ENCODE data around the gene SCN8A.

The SCN8A gene

DNA sequence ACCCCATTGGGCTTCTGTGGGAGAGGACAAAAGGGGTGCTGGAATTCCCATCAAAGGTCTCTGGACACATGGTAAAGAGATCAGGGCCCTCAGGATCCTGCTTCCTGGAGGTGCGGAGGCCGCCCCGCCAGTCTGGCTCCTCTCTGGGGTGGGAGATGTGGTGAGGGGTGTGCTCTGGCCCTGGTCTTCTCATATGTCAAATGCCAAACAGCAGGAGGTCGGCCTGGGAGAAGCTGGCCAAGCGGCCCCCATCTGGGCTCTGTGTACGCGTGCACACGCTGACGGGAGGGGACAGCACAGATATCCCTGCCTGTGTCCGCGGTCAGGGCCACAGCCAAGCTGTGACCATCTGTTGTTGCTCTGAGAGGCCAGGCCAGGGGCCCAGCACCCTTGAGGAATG lies 243.4 kb downstream of the SCN8A start:
- no peak for DNase-seq (ENCODE audit: low read depth)

DNA sequence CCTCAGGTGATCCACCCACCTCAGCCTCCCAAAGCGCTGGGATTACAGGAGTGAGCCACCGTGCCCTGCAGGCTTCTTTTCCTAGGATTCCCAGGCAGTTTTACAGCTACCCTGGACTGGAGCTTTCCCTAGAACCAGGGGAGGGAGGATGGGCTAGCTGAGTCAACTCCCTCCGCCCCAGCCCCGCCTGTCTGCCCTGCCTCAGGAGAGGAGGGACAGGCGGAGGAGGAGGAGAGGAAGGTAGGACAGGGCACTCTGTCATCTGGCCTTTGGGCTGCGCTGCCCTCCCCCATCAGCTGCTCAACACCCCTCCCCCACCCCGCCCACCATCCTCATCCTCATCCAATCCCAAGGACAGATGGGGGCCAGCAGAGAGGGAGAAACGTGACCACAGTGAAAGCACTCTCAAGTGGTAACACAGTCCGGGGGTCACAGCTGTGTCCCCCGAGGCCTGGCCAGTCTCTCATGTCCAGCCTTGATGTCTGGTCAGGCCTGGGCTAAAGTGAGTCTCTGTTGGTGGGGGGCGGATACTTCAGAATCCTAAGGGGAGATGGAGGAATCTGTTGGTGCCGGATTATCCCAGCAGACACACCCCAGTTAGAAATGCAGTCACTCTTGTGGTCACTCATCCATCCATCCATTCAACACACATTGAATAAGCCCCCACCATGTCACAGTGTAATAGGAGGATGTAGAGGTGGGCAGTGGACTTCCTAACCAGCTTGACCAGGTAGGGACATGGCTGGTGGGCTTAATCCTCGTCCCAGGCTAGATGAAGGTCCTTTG lies 245.2 kb downstream of the SCN8A start:
- DNase-seq (ENCODE audit: low read depth): no peak

DNA sequence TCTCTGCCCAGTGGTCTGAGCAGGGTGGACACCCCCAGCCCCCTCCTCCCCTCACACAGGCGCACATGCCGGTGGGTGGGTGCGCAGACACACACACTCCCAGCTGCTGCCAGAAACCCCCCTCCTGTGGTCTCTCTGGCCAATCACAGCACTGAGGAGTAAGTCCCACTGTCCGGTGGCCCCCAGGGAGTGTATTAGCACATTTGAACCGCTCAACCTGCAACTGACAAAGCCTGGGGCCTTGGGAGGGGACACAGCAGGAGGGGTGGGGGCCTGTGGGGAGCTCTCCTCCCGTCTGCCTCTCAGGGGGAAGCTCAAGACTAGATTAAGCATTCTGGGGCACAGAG lies 245.8 kb downstream of the SCN8A start:
- DNase-seq (ENCODE audit: low read depth): no peak

DNA sequence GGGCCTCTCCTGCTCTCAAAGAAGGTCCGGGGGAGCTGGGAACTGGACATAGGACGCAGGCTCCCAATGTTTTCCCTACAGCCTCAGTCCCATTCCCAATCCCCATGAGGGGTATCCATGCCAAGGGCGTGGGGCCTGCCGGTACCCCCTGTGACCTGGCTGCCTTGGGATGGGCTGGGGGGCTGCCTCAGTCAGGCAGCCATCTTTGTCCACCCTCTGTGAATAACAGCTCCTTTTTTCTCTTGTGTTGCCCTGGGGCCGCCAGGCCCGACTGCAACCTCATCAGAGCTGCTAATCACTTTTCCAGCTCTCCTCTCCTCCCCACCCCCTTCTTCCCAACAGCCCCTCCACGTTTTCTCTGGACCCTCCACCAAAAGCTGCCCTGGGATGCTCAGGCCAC lies 246.3 kb downstream of the SCN8A start:
- no peak for DNase-seq (ENCODE audit: low read depth)

DNA sequence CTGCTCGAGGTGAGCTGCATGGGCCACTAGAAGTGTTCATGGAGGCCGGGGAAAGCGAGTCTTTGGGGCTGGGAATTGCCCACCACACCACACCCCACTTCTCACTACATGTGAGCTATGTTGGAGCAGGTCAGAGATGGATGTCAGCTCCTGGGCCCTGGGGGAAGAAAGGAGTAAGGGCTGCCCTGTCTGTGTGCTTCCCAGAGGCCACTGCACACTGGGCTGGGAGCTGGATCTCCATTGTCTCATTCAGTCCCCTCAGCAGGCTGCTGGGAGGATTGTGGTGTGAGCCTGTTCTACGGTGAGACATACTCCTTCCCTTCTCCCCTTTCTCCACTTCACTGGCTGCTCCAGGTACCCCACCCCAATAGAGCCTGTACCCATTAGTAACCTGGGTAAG lies 247.0 kb downstream of the SCN8A start:
- DNase-seq (ENCODE audit: low read depth): no peak

DNA sequence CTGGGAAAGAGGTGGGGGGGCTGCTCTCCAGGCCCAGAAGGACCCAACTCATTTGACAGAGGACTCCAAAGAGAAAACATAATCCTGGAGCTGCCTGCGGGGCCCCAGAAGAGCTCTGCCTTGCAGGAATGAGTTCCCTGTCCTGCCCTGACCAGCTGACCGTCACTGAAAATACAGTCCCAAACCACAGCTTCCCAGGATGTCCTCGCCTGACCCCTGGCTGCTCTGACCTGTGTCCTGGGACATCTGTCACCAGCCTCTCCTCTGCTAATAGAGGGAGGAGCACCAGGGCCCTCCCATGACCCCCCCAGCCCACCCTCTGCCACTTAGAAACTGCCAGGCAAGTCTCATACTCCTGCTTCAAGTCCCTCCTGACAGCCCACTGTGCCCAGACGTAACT lies 247.7 kb downstream of the SCN8A start:
- DNase-seq (ENCODE audit: low read depth): no peak

DNA sequence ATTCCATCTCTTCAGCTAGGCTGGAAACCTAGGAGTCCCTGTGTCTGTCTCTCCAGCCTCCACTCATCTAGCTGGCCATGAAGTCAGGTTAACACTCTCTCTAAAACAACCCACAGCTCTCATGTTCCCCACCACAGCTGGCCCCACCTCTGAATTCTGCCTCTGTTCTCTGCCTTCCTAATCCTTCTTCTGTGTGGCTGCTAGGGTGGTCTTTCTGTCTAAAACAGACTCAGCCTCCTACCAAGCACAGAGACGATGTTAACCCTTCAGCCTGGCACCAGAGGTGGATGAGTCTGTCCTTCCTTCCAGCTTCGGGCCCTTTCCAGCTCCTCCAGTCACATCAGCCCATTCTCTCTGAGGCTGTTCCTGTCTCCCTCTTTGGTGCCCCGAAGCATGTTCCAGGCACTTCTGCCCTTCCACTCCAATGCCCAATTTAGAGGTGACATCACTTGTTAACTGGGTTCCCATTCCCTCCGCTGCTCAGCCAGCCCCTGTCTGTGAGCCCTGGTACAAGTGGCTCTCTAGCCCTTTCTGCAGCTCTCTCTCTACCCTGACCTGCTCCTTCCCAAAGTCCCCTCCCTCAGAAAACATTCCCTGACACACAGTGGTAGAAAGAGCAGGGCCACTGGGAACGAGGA lies 248.4 kb downstream of the SCN8A start:
- DNase-seq (ENCODE audit: low read depth): no peak

DNA sequence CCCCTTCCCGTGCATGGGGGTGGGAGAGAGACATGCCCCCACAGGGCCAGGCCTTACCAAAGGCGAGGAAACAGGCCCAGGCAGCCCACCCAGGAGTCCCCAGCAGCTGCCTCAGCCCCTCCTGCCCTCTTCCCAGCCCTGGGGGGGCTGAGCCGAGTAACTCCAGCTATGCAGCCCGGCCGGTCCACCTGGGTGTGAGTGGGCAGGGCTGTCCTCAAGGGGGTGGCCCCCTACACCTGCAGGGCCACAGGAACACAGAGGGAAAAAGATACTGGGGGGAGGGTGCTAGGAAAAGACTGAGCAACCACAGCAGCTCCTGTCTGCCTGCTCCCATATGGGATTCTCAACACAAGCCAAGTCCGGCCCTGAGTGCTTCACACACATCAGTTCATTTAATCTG lies 249.9 kb downstream of the SCN8A start:
- DNase-seq (ENCODE audit: low read depth): no peak

DNA sequence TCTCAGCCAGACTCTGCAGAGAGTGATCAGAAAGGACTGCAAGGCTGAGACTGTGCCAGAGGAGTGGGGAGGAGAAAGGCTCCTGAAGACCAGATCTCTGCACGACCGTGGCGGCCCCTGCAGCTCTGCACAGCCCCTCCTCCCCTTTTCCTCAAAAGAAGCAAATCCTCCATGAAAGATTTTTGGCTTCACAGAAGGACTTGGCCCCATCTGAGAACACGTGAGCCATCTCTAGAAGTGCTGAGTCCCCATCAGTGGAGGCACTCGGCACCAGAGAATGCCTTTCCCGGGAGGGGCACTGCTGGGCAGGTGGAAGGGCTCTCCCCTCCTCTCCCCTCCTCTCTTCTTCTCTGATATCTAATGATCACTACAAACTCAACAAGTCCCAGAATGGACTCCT lies 250.7 kb downstream of the SCN8A start:
- no peak for DNase-seq (ENCODE audit: low read depth)

DNA sequence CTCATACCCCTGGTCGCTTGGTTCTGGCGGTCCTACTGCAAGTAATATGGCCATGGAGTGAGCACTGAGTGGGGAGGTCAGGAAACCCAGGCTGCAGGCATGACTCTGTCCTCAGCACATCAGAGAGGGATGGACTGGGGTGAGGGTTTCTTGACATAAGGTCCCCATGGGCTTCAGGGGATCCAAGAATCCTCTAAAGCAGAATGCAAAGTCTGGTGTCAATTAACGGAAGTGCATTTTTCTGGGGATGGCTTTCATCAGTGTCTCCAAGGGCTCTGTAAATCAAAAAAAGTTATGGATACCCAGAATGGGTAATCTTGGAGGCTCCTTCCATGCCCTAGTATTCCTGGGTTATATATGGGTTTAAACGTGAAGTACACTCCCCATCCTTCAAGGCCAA lies 253.8 kb downstream of the SCN8A start:
- no peak for DNase-seq (ENCODE audit: low read depth)

DNA sequence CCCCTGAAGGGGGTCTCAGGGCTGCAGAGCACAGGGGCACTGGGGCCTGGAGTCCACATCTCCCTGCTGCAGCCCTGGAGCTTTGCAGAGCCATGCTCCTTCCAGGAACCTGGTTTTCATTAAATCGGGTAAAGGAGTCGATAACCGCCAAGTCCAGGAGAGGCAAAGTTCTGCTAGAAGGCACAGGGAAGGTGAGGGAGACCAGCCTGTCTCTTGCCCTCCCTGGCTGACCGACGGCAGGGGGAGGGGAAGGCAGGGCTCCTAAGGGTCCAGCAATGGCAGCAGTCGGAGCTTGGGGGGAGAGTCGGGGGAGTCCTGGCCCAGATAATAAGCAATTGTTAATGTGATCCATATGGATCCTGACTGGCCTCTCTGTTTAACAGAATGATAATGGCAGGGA lies 254.4 kb downstream of the SCN8A start:
- no peak for DNase-seq (ENCODE audit: low read depth)

DNA sequence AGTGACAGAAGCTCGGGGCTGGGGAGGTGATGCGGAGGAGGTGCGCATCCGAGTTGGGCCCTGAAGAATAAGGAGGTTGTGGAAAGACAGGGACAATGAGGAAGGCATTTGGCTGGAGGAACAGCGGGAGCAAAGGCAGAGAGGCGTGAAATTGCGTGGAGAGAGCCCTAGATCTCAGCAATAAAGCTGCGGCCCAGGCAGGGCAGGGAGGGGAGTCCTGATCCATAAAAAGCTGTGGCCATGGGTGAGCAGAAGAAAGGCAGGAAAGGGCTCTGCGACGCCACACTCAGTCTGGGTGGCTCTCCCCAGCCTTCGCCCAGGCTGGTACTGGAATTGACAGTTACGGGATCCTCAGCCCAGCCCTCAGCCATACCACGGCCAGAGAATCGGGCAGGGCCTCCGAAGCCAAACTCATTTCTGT lies 255.2 kb downstream of the SCN8A start:
- no peak for DNase-seq (ENCODE audit: low read depth)

DNA sequence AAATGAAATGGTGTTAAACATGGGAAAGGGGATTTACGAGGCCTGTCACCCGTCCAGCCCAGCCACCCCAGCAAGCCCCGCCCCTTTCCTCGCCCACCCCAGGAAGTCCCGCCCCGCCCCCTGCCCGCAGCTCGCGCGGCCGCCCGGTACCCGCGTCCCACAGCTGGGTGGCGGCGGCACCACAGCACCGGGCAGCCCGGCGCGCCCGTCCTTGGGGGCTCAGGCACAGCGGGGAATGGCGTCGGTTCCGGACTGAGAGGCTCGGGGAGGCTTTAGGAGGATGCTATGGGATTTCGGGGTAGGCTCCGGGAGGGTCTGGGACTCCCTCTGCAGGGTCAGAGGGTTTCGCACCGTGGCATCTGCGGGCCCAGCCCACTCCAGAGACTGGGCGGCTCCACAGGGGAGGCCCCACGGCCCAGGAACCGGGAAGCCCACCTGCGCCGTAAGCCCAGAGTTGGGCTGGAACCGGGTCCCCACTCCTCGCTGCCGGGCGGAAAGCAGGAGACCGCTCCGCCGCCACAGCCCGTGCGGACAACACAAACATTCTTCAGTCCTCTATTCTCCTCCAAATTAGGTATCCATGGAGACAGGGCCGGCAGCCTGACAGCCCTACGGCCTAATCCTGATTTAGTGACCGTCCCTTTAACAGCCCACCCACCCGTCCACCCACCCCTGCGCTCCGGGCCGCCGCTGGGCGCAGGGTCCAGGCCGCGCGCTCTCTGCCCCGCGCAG lies 256.0 kb downstream of the SCN8A start:
- DNase-seq (ENCODE audit: low read depth): no peak

DNA sequence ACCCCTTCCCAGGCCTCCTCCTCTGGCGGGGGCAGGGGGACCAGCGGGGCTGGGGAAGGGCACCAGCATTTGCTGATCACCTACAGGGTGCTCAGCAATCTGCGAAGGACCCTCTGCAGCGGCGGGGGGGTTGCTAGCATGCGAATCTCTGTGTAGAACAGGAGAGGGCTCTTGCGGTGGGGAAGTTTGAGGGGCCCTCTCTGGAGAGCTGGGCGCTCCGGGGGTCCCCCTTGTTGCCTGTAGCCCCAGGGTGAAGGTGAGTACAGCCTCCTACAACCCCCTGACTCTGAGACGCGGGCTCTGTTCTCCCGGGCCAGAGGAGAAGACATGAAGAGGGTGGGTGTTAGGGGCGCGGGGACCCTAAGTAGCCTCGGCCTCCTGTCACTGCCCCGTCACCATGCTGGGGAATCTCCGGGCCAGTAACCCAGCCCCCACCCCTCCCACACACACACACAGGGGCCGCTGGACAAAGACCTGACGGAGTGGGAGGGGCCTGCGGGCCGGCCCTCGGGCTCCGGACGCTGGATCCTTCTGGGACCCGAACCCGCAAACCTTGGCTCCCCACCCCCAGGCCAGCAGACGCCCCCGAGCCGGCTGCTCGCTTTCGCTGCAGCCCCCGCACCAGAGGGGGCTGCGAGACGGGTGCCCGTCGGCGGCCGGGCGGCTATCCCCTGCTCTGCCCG lies 256.8 kb downstream of the SCN8A start:
- no peak for DNase-seq (ENCODE audit: low read depth)

DNA sequence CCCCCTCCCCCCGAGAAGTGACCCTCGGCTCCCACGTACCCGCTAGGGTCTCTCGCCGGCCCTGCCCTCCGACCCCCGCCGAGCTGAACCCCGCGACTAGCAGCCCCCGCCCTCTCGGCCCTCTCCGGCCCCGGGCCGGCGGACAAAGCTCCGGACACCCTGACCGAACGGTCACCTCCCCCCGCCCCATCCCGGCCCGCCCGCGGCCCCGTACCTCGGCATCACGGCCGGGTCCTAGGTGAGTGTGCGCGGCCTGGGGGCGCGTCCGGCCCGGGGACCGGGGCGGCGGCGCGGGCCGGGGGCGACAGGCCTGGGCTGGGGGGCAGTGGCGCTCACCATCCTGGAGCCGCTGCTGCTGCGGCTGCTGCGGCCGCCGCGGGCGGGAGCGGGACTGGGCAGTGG lies 257.3 kb downstream of the SCN8A start, which contains the start of gene FIGNL2:
FIGNL2 (minus strand) TSS at position 393 of the 402 bp plus-strand sequence. CDS start 26,305 bp downstream, outside the sequence.
- no peak for DNase-seq (ENCODE audit: low read depth)

DNA sequence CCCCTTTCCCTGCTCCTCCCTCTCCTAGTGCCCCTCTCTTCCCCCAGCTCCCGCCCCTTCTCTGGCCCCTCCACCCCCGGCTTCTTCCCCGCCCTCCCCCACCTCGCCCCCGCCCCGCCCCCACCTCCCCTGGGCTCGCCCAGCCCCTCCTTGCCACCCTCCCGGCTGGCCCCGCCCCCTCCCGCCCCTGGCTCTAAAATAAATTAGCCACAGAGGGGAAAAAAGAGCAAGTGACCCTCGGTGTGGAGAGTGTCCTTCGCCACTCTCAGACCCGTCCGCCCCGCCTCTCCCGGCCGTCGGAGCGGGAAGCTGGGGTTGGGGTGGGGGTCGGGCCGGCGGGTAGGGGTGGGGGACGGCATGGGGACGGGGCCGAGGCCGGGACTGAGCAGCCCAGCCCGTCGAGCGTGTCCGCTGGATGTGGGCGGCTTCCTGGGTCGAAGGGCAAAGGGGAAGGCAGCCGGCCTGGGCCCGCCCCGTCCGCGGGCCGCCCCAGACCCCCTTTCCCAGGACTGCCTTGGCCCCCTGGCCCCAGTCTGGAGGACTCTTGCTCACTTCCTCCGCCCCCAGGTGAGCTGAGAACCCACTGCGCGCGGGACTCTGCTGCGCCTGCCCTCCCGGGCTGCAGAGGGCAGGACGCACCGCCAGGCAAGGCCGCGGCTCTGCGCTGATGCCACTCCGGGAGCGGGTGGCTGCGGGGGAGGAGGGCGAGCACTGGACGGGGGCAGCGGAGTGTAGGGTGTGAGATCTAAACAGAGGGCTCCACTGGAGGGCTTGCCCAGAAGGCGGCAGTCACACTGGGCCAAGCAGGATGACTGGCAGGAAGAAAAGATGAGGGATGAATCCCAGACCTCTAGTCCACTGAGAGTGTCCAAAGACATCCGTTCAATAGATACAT lies 258.1 kb downstream of the SCN8A start:
- no peak for DNase-seq (ENCODE audit: low read depth)

DNA sequence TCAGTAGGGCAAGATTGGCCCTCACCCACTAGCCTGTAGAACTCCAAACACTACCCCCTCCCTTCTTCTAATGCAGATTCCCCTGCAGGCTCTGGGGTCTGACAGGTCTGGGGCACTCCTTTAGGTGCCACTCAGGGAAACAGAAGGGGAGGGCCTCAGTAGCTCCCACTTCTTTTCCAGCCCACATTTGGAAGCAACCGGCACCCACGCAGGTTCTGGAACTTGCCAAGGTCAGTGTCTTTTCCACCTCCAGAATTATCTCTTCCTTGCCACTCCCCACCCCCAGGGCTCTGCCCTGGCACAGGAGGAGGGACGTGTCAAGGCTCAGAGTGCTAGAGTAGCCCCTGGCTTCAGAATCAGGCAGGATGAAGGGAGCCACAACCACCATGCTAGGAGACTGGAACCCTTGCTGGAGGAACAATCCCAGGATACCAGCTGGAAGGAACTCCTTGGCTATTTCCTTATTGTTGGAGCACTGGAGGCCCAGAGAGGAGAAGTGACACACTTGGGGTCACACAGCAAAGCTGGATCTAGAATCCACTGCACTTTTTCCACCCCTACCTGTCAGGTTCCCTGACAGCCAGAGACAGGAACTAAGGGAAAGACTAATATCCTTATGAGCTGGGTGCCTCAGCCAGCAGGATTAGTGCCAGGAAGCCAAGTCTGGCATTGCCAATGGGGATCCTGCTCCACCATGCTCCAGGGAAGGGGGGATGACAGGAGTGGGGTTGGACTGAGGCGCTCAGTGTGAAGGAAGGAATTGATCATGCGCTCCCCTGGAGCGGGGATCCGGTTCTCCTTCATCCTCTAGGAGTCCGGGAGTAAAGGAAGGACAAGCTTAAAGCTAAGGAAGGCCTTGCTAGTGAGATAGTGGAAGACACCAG lies 259.3 kb downstream of the SCN8A start:
- DNase-seq (ENCODE audit: low read depth): no peak

DNA sequence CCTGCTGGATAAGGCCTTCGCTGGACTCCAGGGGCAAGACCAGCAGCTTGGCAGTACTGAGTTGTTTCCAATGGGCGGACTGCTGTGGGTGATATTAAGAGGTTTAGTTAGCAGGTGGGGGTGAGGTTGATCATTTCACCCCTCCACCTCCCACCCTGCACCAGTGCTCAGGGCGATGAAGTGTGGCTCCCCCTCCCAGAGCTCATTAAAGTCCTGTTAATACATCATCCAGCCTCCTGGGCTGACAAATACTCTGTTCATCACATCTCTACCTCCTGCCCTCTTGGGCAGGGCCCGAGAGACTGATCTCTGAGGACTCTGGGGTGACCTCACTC lies 259.9 kb downstream of the SCN8A start:
- DNase-seq (ENCODE audit: low read depth): no peak

DNA sequence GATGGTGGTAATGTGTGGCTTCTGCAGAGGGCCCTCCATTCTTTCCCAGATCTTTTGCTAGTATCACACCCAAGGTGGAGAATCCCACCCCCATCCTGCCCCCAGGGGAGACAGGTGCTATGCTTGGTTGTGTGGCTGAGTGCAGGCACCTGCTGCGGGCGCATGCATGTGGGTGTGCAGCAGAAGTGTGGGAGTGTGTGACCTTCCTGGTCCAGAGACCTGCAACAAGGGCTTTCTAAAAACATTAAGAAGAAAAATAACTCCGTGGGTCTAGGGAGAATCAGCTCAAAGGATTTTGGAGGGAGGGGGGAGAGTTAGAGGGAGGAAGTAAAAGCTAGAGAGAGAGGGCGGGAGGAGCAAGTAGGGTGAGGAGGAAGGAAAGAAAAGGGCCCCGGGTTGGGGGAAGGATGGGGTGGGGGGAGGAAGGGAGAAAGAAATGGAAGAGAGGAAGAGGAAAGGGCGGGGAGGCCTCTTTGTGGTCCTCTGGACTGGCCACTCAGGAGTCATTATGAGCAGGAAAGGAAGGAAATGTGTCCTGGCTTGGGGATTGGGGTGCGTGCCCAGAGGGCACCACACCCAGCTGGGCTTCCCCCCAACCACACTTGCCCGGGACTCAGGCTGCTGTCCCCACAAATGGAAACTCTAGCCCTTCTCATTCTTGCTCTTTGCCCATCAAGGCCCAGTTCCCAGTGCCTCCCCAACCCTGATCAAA lies 260.5 kb downstream of the SCN8A start:
- no peak for DNase-seq (ENCODE audit: low read depth)

All from T-helper 22 cell (primary cell).